Endothelial cell of umbilical vein (primary cell): ENCODE data around the gene LRP5.

ENCODE experiments used
- JUN ChIP-seq: IDR thresholded peaks from 2 replicates; pipeline ENCODE4 v1.6.1; 2011; ENCODE audit warnings: borderline replicate concordance, low read depth; ENCODE audit not compliant: insufficient read length, insufficient read depth
- POLR2A ChIP-seq: IDR thresholded peaks from 2 replicates; pipeline ENCODE4 v1.6.1; 2012; ENCODE audit warnings: low read depth, mild to moderate bottlenecking, control low read depth, low read length

DNA sequence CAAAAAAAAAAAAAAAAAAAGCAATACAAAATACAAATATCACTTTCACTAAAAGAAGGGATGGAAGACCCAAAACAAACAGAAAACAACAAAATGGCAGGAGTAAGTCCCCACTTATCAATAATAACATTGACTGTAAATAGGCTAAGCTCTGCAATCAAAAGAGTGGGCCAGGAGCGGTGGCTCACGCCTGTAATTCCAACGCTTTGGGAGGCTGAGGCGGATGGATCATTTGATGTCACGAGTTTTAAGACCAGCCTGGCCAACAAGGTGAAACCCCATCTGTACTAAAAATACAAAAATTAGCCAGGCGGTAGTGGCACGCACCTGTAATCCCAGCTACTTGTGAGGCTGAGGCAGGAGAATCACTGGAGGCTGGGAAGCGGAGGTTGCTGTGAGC is 138.3 kb downstream of the LRP5 start:
- TF ChIP-seq POLR2A (no peak), JUN (no peak)
